CD4-positive, alpha-beta memory T cell (primary cell): ENCODE data around the gene ATP4B. TPM values are rescaled to one million over a fixed set of nuclear protein-coding genes. Genes with fewer than 3 reads are reported as not detected.

Source experiments
- CTCF ChIA-PET: fragments of 350-600 bp; sonication (Branson Sonifier 250); formaldehyde crosslinking; loops from one replicate; lab custom pipeline; 2021; ENCODE audit warnings: inconsistent platforms; ENCODE audit not compliant: partially characterized antibody; lab: Charles Lee
- POLR2A ChIA-PET: fragments of 350-600 bp; sonication (Branson Sonifier 250); formaldehyde crosslinking; loops from one replicate; lab custom pipeline; 2021; ENCODE audit not compliant: partially characterized antibody; lab: Charles Lee
- DNase-seq, 5 donors: peaks; one replicate each; pipeline versions ENCODE4 v3.0.0 to v3.0.0-alpha.2; 2020 to 2022; ENCODE audit warnings: mixed read lengths in 1 of 5
- H3K27ac ChIP-seq: one replicate; pipeline ENCODE4 v1.7.0; 2013; ENCODE audit warnings: low read depth, low read length
- H3K27me3 ChIP-seq: 2 replicates; pipeline ENCODE4 v1.7.0; 2013; ENCODE audit warnings: mild to moderate bottlenecking, low read length, moderate library complexity; ENCODE audit not compliant: insufficient read depth
- H3K36me3 ChIP-seq: 2 replicates; pipeline ENCODE4 v1.7.0; 2013; ENCODE audit warnings: mild to moderate bottlenecking, low read length, moderate library complexity; ENCODE audit not compliant: insufficient read depth
- H3K4me1 ChIP-seq: 2 replicates; pipeline ENCODE4 v1.7.0; 2013; ENCODE audit warnings: mild to moderate bottlenecking, low read length, moderate library complexity; ENCODE audit not compliant: insufficient read depth
- H3K4me3 ChIP-seq, 2 donors: one replicate each; pipeline ENCODE4 v1.7.0; 2013; ENCODE audit warnings: low read length in 2 of 2, mild to moderate bottlenecking in 1 of 2
- H3K9me3 ChIP-seq, 2 donors: one replicate each; pipeline ENCODE4 v1.7.0; 2013; ENCODE audit warnings: low read length in 2 of 2, control low read depth in 1 of 2; ENCODE audit not compliant: control insufficient read depth in 1 of 2
- H3K27ac Mint-ChIP-seq, 7 donors: one replicate each; pipeline ENCODE4 v1.8.0; 2020 to 2021; ENCODE audit warnings: mixed read lengths in 7 of 7, mild to moderate bottlenecking in 6 of 7, inconsistent platforms in 3 of 7, moderate library complexity in 3 of 7
- H3K27me3 Mint-ChIP-seq, 2 donors: one replicate each; pipeline ENCODE4 v1.8.0; 2020 to 2021; ENCODE audit warnings: mixed read lengths in 2 of 2
- H3K36me3 Mint-ChIP-seq, 2 donors: one replicate each; pipeline ENCODE4 v1.8.0; 2020 to 2021; ENCODE audit warnings: mixed read lengths in 2 of 2, inconsistent platforms in 1 of 2, mild to moderate bottlenecking in 1 of 2
- H3K4me1 Mint-ChIP-seq, 4 donors: one replicate each; pipeline ENCODE4 v1.8.0; 2020 to 2021; ENCODE audit warnings: mixed read lengths in 4 of 4, mild to moderate bottlenecking in 1 of 4
- H3K4me3 Mint-ChIP-seq, 8 donors: one replicate each; pipeline ENCODE4 v1.8.0; 2020 to 2021; ENCODE audit warnings: mixed read lengths in 8 of 8, mild to moderate bottlenecking in 7 of 8, moderate library complexity in 6 of 8, inconsistent platforms in 3 of 8
- H3K9me3 Mint-ChIP-seq, 8 donors: one replicate each; pipeline ENCODE4 v1.8.0; 2020 to 2021; ENCODE audit warnings: mixed read lengths in 8 of 8, mild to moderate bottlenecking in 5 of 8, inconsistent platforms in 3 of 8, moderate library complexity in 1 of 8
- intact Hi-C: fragments of 100-400 bp; cut with micrococcal nuclease; formaldehyde crosslinking; loops from one replicate; pipeline ENCODE4 v1.15.1; 2023
- polyA plus RNA-seq, 2 donors: library from polyadenylated mRNA; unstranded; fragments of 300-500 nt; fragmentation: Illumina TruSeq; gene quantifications; one replicate each; pipeline ENCODE4 v1.2.3, GENCODE V29; 2021
- total RNA-seq, 2 experiments: library from RNA; stranded (reverse); gene quantifications; one replicate each; pipeline ENCODE4 v1.2.3, GENCODE V29; 2021

Gene ATP4B
- total and polyA plus RNA-seq, 4 experiments from 2014 or later: 0.21 TPM; not detected in 3

DNA sequence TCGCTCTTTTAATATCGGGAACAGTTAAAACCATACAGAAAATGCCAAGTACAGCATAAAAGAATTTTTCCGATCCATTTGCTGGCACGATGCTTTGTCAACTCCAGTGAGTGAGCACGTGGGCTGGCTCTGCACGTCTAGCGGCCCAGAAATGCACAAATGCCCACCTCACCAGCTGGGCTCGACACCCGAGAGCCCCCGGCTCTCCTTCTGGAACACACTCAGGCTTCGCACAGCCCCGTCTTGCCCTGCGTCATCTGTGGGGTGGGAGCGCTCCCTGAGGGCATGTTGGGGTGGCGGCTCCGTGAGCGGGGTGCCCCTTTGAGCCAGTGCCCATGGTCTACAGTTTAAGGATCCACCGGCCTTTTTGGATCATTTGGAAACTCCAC, 24.5 kb downstream of the ATP4B start:
- Histone ChIP-seq H3K4me3 (no peak overlapping the region), H3K9me3 (no peaks in the 10 kb centered on the region), H3K36me3 (peaks cover 45% of the 10 kb centered on the region), H3K27ac (no peak overlapping the region), H3K4me1 (no peaks in the 10 kb centered on the region), H3K27me3 (no peaks in the 10 kb centered on the region)
- peak overlapping the region in 1 of 7 donors; percentile 31 for H3K27ac Mint-ChIP-seq
- no peaks in the 10 kb centered on the region for H3K27me3 Mint-ChIP-seq
- no peak for DNase-seq
- H3K36me3 Mint-ChIP-seq: peaks cover 62 to 73% of the 10 kb centered on the region in 2 donors
- H3K4me3 Mint-ChIP-seq: no peak overlapping the region
- H3K9me3 Mint-ChIP-seq: no peaks in the 10 kb centered on the region
- intact Hi-C loops: no loop called here
- CTCF ChIA-PET: no interaction called here
- H3K4me1 Mint-ChIP-seq: peaks cover 0 to 5% (median 3%) of the 10 kb centered on the region in 4 donors
- POLR2A ChIA-PET: no interaction called here

DNA sequence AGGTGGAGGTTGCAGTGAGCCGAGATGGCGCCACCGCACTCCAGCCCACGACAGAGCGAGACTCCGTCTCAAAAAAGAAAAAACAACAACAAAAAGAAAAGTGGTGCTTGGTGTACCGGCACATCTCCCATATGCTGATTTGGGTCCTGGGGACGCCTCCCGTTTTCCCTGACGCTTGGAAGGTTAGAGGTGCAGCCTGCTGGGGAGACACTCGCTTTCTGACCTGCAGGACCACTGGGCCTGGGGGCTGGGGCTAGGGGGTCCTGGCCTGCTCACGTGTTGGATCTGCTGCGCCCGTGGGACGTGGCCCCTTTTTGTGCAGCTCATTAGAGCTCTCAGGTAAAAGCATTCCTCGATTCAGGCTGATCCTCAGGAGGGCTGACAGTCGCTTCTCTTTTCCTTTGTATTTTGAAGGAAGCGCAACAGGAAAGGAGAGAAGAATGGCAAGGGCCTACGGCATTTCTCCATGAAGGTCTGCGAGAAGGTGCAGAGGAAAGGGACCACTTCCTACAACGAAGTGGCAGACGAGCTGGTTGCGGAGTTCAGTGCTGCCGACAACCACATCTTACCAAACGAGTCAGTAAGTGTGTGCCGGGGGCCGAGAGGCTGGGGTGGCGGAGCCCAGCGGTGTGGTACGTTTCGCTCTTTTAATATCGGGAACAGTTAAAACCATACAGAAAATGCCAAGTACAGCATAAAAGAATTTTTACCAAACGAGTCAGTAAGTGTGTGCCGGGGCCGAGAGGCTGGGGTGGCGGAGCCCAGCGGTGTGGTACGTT, 25.1 kb downstream of the ATP4B start:
- peaks cover 60 to 71% of the 10 kb centered on the region in 2 donors for H3K36me3 Mint-ChIP-seq
- Histone ChIP-seq H3K27ac (no peak overlapping the region), H3K36me3 (peaks cover 41% of the 10 kb centered on the region), H3K4me3 (no peak overlapping the region), H3K4me1 (no peaks in the 10 kb centered on the region), H3K27me3 (no peaks in the 10 kb centered on the region), H3K9me3 (no peaks in the 10 kb centered on the region)
- peaks cover 0 to 5% (median 4%) of the 10 kb centered on the region in 4 donors for H3K4me1 Mint-ChIP-seq
- CTCF ChIA-PET: no interaction called here
- DNase-seq: no peak
- POLR2A ChIA-PET: no interaction called here
- no peak overlapping the region for H3K4me3 Mint-ChIP-seq
- H3K27ac Mint-ChIP-seq: peak overlapping the region in 1 of 7 donors; percentile 48
- no peaks in the 10 kb centered on the region for H3K9me3 Mint-ChIP-seq
- intact Hi-C loops: no loop called here
- H3K27me3 Mint-ChIP-seq: no peaks in the 10 kb centered on the region

- H3K4me3 Mint-ChIP-seq: no peak overlapping the region
- H3K27me3 Mint-ChIP-seq: no peaks in the 10 kb centered on the region
- no peaks in the 10 kb centered on the region for H3K27me3 ChIP-seq
- POLR2A ChIA-PET: no interaction called here
- peaks cover 0 to 5% (median 4%) of the 10 kb centered on the region in 4 donors for H3K4me1 Mint-ChIP-seq
- DNase-seq: no peak
- H3K36me3 ChIP-seq: peaks cover 28% of the 10 kb centered on the region
- no peak overlapping the region for H3K27ac Mint-ChIP-seq
- CTCF ChIA-PET: no interaction called here
- H3K36me3 Mint-ChIP-seq: peaks cover 54 to 66% of the 10 kb centered on the region in 2 donors
- no peaks in the 10 kb centered on the region for H3K9me3 ChIP-seq
- intact Hi-C loops: no loop called here
- H3K27ac ChIP-seq: no peak overlapping the region
- H3K4me3 ChIP-seq: no peak overlapping the region
- no peaks in the 10 kb centered on the region for H3K4me1 ChIP-seq
- no peaks in the 10 kb centered on the region for H3K9me3 Mint-ChIP-seq
These were observed 26.5 kb downstream of the ATP4B start for GRCh38 chr13:113631341-113632095.

GRCh38 chr13:113630804-113631203, 27.2 kb downstream of the ATP4B start:
- H3K36me3 ChIP-seq: peaks cover 20% of the 10 kb centered on the region
- H3K27ac ChIP-seq: no peak overlapping the region
- intact Hi-C loops: no loop called here
- no peaks in the 10 kb centered on the region for H3K27me3 Mint-ChIP-seq
- no peak overlapping the region for H3K4me3 Mint-ChIP-seq
- peaks cover 0 to 5% (median 4%) of the 10 kb centered on the region in 4 donors for H3K4me1 Mint-ChIP-seq
- no peak overlapping the region for H3K27ac Mint-ChIP-seq
- no peaks in the 10 kb centered on the region for H3K27me3 ChIP-seq
- no peak for DNase-seq
- ChIA-PET CTCF (no interaction called here), POLR2A (no interaction called here)
- no peaks in the 10 kb centered on the region for H3K4me1 ChIP-seq
- no peak overlapping the region for H3K4me3 ChIP-seq
- H3K9me3 Mint-ChIP-seq: no peaks in the 10 kb centered on the region
- no peaks in the 10 kb centered on the region for H3K9me3 ChIP-seq
- peaks cover 48 to 60% of the 10 kb centered on the region in 2 donors for H3K36me3 Mint-ChIP-seq

DNA sequence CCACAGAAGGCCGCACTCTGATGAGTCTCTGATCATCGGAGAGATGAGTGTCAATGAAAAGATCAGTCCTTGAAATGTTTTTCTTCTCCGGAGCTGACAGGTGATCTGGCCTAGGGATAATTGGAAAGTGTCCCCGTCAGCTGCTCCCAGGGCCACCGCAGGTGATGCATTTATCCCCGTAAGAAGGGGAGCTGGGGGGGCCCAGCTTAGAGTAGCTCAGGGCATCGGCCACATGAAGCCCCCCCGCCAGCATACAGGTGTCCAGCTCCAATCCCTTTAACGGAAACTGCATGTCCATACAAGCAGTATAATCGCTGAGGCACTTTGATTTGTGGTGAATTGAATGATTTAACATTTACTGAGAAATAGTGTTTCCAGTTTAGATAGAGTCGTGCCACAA, 27.7 kb downstream of the ATP4B start:
- no peaks in the 10 kb centered on the region for H3K4me1 ChIP-seq
- CTCF ChIA-PET: no interaction called here
- POLR2A ChIA-PET: no interaction called here
- no peaks in the 10 kb centered on the region for H3K27me3 ChIP-seq
- Mint-ChIP-seq H3K9me3 (no peaks in the 10 kb centered on the region), H3K4me1 (peaks cover 0 to 5% (median 4%) of the 10 kb centered on the region in 4 donors), H3K27me3 (no peaks in the 10 kb centered on the region), H3K4me3 (no peak overlapping the region), H3K36me3 (peaks cover 48 to 58% of the 10 kb centered on the region in 2 donors), H3K27ac (no peak overlapping the region)
- no peak for DNase-seq
- intact Hi-C loops: no loop called here
- peaks cover 17% of the 10 kb centered on the region for H3K36me3 ChIP-seq
- no peaks in the 10 kb centered on the region for H3K9me3 ChIP-seq
- H3K27ac ChIP-seq: no peak overlapping the region
- no peak overlapping the region for H3K4me3 ChIP-seq

DNA sequence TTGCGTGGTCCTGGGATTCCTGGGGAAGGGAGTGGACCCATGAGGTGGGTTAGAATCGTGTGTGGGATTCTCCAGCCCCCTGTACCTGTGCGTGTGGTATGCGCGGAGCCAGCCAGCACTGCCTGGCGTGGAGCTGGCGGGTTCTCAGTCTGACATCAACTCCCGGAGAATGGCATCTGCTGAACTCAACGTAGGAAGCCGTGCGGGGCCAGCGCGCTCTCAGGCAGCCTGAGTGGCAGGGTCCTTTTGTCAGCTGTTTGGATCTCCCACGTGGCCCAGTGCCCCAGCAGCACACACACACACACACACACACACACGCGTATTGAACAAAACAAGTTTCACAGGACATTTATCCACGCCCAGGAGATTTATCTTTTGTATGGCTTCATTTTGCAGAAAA, 28.1 kb downstream of the ATP4B start:
- peaks cover 13% of the 10 kb centered on the region for H3K36me3 ChIP-seq
- no peaks in the 10 kb centered on the region for H3K9me3 ChIP-seq
- no peak overlapping the region for H3K27ac Mint-ChIP-seq
- ChIA-PET CTCF (no interaction called here), POLR2A (no interaction called here)
- peaks cover 0 to 5% (median 4%) of the 10 kb centered on the region in 4 donors for H3K4me1 Mint-ChIP-seq
- intact Hi-C loops: no loop called here
- no peak overlapping the region for H3K27ac ChIP-seq
- H3K27me3 Mint-ChIP-seq: no peaks in the 10 kb centered on the region
- no peak overlapping the region for H3K4me3 Mint-ChIP-seq
- H3K4me1 ChIP-seq: no peaks in the 10 kb centered on the region
- H3K4me3 ChIP-seq: no peak overlapping the region
- no peak for DNase-seq
- no peaks in the 10 kb centered on the region for H3K27me3 ChIP-seq
- H3K36me3 Mint-ChIP-seq: peaks cover 45 to 55% of the 10 kb centered on the region in 2 donors
- H3K9me3 Mint-ChIP-seq: no peaks in the 10 kb centered on the region
